Cardiac fibroblast (primary cell): ENCODE data around the gene SRRD.

Experiments
- DNase-seq, 2 donors: peaks; one replicate each; pipeline versions ENCODE4 v3.0.0 to v3.0.0-alpha.2; 2010; ENCODE audit warnings: low read depth in 2 of 2
- H3K4me3 ChIP-seq, 2 donors: replicated peaks in 1 of 2; 1 replicate in 1 of 2; 2 replicates in 1 of 2; pipeline ENCODE4 v1.5.1; 2011; ENCODE audit warnings: low read depth in 2 of 2, low read length in 2 of 2, mild to moderate bottlenecking in 2 of 2, moderate library complexity in 1 of 2
- TF ChIP-seq, protein P1 (sequence below): IDR thresholded peaks from one replicate; pipeline ENCODE4 v1.5.1; 2011; ENCODE audit warnings: low read depth, mild to moderate bottlenecking, low read length, inconsistent platforms

The SRRD gene

DNA sequence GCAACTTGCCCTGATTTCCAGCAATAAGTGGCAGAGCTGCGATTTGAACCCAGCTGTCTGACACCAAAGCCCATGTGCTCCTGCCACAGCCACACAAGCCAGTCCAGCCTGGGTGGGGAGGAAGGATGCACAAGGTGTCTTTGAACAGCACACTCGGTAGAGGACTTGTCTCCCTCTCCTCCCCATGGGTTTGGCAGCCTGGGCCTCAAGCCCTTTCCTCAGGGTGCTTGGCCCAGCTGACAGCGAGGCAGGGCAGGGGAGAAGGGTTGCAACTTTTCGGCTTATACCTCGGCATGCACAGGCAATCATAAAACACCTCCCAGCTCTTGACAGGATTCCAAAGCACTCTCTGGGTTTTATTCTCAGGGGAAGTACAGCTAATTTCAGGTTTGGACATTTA lies 35.3 kb upstream of the SRRD start:
- H3K4me3 ChIP-seq: no peak overlapping the region
- DNase-seq: no peak
- TF ChIP-seq, protein P1, sequence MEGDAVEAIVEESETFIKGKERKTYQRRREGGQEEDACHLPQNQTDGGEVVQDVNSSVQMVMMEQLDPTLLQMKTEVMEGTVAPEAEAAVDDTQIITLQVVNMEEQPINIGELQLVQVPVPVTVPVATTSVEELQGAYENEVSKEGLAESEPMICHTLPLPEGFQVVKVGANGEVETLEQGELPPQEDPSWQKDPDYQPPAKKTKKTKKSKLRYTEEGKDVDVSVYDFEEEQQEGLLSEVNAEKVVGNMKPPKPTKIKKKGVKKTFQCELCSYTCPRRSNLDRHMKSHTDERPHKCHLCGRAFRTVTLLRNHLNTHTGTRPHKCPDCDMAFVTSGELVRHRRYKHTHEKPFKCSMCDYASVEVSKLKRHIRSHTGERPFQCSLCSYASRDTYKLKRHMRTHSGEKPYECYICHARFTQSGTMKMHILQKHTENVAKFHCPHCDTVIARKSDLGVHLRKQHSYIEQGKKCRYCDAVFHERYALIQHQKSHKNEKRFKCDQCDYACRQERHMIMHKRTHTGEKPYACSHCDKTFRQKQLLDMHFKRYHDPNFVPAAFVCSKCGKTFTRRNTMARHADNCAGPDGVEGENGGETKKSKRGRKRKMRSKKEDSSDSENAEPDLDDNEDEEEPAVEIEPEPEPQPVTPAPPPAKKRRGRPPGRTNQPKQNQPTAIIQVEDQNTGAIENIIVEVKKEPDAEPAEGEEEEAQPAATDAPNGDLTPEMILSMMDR: no peak

DNA sequence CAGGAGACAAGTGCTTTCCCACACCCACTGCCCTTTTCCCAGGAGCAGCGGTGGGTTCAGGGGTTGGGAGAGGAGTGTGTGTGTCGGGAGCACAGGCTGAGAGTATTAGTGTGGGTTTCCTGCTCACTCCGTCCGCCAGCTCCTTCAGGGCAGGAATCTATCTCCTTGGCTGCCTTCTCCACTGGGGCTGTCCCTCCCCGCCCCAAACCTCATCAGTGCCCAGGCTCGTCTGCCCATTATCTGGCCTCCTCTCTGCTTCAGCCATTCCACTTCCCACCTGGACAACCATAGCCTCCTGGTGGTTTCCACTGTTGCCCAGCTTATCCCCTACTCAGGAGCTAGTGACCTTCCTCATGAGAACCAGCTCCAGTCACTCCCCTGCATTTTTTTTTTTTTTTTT lies 34.7 kb upstream of the SRRD start:
- TF ChIP-seq, protein P1: no peak
- DNase-seq: no peak
- no peak overlapping the region for H3K4me3 ChIP-seq

DNA sequence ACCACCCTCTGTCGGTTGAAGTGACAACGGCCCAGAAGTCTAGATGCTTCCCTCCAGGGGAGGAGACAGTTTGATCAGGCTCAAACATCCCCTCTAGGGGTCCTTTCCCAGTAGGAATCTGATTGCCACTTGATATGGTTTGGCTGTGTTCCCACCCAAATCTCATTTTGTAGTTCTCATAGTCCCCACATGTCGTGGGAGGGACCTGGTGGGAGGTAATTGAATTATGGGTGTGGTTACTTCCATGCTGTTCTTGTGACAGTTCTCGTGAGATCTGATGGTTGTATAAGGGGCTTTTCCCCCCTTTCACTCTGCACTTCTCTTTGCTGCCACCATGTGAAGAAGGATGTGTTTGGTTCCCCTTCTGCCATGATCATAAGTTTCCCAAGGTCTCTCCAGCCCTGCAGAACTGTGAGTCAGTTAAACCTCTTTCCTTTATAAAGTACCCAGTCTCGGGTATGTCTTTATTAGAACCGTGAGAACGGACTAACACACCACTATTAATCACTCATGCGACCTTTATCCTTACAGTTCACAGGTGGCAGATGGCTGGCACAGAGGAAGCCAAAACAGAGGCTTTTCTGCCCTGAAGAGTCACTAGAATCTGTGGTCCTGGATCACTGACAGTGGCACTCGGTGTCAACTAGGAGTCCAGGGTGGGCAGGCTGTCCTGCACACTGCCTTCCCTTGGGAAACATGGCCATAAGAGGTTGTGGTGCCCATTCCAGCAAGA lies 33.1 kb upstream of the SRRD start:
- TF ChIP-seq, protein P1: no peak

DNA sequence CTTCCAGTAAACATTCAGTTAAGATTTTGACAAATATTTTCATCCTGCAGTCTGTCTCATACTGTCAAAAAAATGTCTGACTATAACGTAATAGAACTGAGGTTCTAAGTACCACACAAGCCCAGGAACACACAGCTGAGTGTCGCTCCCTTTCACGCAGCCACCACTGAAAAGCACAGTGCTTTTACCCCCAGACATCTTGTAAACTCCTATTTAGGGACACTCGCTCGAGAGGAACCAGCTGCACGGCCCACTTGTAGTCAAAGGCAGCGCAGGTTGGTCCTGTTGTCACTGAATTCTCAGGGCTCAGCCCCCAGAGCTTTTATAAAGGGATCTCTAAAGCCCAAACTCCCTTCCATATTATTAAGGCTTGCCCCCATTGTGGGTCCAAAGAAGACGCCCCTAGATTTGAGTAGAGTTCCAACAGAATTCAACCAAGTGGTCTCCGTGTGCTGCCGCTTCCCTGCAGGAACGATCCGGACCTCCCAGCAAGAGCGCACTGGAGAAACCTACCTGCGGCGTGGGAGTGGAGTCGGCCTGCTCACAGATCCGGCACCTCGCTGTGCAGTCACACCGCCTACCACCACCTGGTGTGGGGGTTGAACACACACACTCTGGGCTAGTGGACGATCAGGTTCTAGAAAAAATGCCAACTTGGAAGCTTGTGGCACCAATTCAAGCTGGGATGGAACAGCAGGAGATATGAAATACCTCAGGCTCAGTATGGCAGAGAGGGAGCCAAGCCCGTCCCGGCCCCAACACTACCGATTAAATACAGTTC lies 31.3 kb upstream of the SRRD start:
- TF ChIP-seq, protein P1: no peak
- DNase-seq: no peak
- H3K4me3 ChIP-seq: no peak overlapping the region

More for the DNA sequence above, 33.1 kb upstream of the SRRD start:
- DNase-seq: no peak
- H3K4me3 ChIP-seq: no peak overlapping the region

DNA sequence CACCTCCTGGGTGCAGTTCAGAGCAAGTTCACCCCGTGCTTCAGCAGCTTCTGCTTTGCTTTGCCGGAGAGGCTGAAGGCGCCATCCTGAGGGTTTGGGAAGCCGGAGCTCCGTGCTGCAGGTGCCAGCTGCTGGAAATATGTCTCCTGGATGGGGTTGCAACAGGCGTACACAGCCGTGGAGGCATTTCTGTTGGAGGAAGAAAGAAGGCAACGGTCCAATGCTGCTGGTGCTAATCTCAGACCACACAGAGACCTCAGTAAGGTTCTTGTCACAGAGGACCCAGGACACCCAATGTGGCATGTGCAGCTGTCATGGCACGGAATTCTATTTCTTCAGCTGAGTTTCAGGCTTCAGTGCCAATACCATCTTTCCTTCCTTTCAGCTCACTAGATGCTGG lies 30.5 kb upstream of the SRRD start:
- no peak for DNase-seq
- no peak overlapping the region for H3K4me3 ChIP-seq
- TF ChIP-seq, protein P1: no peak

DNA sequence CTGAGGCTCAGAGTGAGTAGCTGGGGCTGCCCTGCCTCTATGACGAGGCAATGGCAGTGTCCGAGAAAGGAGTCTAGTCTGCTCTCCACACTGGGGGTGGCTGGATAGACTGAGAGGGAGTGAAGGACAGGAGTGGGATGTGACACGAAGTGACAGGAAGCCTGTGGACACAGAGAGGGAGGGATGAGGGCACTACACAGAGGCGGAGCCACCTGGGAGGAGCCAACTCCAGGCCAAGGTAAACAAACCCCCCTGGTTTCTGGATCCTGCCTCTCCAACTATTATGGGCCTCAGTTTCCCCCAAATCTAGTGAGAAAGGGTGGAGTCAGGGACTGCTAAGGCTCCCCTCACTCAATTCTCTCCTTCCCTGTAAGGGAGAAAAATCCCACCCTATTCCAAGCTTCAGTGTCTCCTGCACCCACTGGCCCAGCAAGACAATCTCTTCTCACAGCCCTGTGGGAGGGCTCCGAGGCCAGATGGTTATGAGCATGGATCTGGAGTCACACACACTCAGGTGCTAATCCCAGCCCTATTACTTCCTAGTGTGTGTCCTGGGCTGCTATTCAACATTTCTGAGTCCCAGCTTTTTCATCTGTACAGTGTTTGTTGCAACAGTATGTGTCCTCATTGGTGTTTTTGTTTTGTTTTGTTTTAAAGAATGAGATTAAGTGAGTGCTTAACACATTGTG lies 29.7 kb upstream of the SRRD start:
- no peak overlapping the region for H3K4me3 ChIP-seq
- TF ChIP-seq, protein P1: no peak
- DNase-seq: no peak
